ENCODE measurements around the gene AFF2.

The AFF2 gene

DNA sequence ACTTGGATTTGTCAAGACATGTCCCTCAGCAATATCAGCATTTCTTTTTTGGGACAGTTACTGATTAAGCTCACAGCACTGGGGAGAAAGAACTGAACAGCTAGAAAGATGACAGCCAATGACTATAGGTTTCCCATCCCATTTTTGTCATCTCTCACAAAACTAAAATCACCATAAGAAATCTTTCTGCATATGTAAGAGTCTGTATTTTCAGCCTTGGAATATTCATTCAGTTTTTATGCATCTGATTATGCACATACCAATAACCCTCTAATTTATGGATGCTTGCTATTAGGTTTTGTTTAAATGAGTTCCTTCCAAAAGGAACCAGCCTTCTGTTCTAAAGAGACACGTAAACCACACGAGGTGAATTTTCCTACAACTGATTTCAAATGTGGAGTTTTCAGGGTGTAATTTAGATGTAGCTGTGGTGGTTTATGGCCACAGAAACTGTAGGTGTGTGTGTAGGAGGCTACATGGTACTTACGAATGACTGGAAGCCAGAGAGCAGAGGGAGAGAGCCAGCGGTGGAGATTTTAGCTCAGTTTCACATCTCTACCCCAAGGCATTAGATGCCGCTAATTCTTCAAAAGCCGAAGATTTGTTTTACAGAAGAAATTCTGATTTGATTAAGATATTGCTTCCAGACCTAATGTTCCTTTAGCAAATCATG lies 55.3 kb downstream of the AFF2 start:
- Histone ChIP-seq H3K27me3 (ENCODE audit: control insufficient read depth, insufficient read depth, low read length) (no peaks in the 10 kb centered on the region), H3K27ac (ENCODE audit: low read length) (no peak overlapping the region), H3K4me3 (ENCODE audit: low read length) (no peak overlapping the region), H3K4me1 (ENCODE audit: control insufficient read depth, insufficient read depth, low read length) (no peaks in the 10 kb centered on the region), H3K9me3 (ENCODE audit: control insufficient read depth, insufficient read depth, low read length) (no peaks in the 10 kb centered on the region), H3K36me3 (ENCODE audit: control insufficient read depth, insufficient read depth, low read length) (no peaks in the 10 kb centered on the region)
- no CpG with 5 or more reads among the region's 6 CpGs for WGBS (ENCODE audit: insufficient coverage, insufficient read length)
- no peak for DNase-seq (ENCODE audit: low read depth, low spot score)

DNA sequence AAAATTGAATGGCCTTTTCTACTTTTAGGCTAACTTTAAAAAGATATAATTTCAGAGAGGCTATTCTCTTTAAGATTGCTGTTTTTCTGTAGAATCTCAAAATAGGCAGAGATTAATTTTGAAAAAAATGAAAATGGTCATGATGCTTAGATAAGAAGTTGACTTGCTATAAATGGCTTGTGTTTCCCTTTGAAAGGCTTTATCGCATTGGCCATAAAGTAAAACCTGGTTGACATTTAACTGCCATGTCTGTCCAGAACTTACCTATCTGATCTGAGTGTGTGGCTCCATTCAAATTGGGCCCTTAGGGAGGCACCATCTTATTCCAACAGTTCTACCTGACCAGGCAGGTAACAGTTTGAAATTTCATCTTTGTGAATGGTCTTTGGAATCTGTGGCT lies 56.1 kb downstream of the AFF2 start:
- H3K27me3 ChIP-seq (ENCODE audit: control insufficient read depth, insufficient read depth, low read length): no peaks in the 10 kb centered on the region
- no peak overlapping the region for H3K4me3 ChIP-seq (ENCODE audit: low read length)
- no peaks in the 10 kb centered on the region for H3K4me1 ChIP-seq (ENCODE audit: control insufficient read depth, insufficient read depth, low read length)
- DNase-seq (ENCODE audit: low read depth, low spot score): no peak
- H3K36me3 ChIP-seq (ENCODE audit: control insufficient read depth, insufficient read depth, low read length): no peaks in the 10 kb centered on the region
- WGBS (ENCODE audit: insufficient coverage, insufficient read length): no CpG with 5 or more reads among the region's 1 CpG
- H3K9me3 ChIP-seq (ENCODE audit: control insufficient read depth, insufficient read depth, low read length): no peaks in the 10 kb centered on the region
- H3K27ac ChIP-seq (ENCODE audit: low read length): no peak overlapping the region

DNA sequence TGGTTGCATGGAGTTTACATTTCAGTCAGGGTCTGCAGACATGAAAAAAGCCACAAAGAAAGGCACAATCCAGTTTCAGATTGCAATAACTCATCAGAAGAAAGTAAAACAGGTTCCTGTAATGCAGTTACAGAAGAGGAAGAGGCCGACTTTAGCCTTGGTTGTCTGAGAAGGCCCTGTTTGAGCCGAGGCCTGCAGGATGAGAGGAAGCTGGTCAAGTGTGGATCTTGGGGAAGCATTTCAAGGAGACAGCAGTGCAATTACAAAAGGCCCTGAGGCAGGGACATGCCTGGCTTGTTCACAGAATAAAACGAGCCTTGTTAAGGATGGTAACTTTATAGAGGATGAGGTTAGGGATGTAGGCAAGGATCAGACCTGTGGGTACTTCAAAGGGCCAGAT lies 62.4 kb downstream of the AFF2 start:
- Histone ChIP-seq H3K4me3 (ENCODE audit: low read length) (no peak overlapping the region), H3K27ac (ENCODE audit: low read length) (no peak overlapping the region), H3K27me3 (ENCODE audit: control insufficient read depth, insufficient read depth, low read length) (no peaks in the 10 kb centered on the region), H3K4me1 (ENCODE audit: control insufficient read depth, insufficient read depth, low read length) (no peaks in the 10 kb centered on the region), H3K36me3 (ENCODE audit: control insufficient read depth, insufficient read depth, low read length) (no peaks in the 10 kb centered on the region), H3K9me3 (ENCODE audit: control insufficient read depth, insufficient read depth, low read length) (no peaks in the 10 kb centered on the region)
- no CpG with 5 or more reads among the region's 3 CpGs for WGBS (ENCODE audit: insufficient coverage, insufficient read length)
- DNase-seq (ENCODE audit: low read depth, low spot score): no peak

DNA sequence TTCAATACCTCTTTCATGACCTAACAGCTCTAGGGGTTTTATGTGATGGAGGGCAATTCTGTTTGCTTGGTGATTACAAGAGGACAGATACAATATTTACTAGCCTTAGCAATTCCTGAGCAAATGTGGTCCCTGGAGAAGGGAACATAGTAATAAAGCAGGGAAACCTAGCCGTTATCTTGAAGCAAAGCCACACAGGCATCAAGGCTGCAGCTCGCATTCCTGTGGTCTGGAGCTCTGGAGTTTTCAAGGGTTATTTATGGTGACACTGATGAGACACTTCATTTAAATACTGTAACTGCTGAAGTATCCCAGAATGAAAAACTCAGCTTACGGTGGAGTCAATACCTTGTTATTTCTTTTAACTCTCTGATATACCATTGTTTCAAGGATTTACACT lies 66.8 kb downstream of the AFF2 start:
- Histone ChIP-seq H3K9me3 (ENCODE audit: control insufficient read depth, insufficient read depth, low read length) (no peaks in the 10 kb centered on the region), H3K27me3 (ENCODE audit: control insufficient read depth, insufficient read depth, low read length) (no peaks in the 10 kb centered on the region), H3K36me3 (ENCODE audit: control insufficient read depth, insufficient read depth, low read length) (no peaks in the 10 kb centered on the region), H3K4me3 (ENCODE audit: low read length) (no peak overlapping the region), H3K27ac (ENCODE audit: low read length) (no peak overlapping the region), H3K4me1 (ENCODE audit: control insufficient read depth, insufficient read depth, low read length) (no peaks in the 10 kb centered on the region)
- no peak for DNase-seq (ENCODE audit: low read depth, low spot score)
- WGBS (ENCODE audit: insufficient coverage, insufficient read length): no CpG with 5 or more reads among the region's 3 CpGs

DNA sequence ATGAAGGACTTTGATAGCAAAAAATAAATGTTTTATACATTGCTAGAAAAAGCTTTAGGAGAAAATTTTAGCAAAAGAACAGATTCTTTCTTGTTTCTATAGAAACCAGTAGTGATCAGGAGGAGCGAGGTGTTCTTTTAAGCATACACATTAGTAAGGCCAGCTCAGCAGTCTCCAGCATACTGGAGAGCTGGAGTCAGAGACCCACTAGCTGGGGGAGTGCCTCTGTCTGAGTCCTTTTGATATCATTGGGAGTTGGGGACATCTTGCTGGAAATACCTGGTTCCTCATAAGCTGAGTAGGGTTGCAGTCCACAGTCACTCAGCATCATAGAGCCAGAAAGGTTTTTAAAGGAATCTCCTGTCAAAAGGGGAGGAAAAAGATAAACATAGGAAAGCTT lies 67.4 kb downstream of the AFF2 start:
- Histone ChIP-seq H3K9me3 (ENCODE audit: control insufficient read depth, insufficient read depth, low read length) (no peaks in the 10 kb centered on the region), H3K36me3 (ENCODE audit: control insufficient read depth, insufficient read depth, low read length) (no peaks in the 10 kb centered on the region), H3K4me3 (ENCODE audit: low read length) (no peak overlapping the region), H3K27me3 (ENCODE audit: control insufficient read depth, insufficient read depth, low read length) (no peaks in the 10 kb centered on the region), H3K4me1 (ENCODE audit: control insufficient read depth, insufficient read depth, low read length) (no peaks in the 10 kb centered on the region), H3K27ac (ENCODE audit: low read length) (no peak overlapping the region)
- DNase-seq (ENCODE audit: low read depth, low spot score): no peak
- no CpG with 5 or more reads among the region's 1 CpG for WGBS (ENCODE audit: insufficient coverage, insufficient read length)

DNA sequence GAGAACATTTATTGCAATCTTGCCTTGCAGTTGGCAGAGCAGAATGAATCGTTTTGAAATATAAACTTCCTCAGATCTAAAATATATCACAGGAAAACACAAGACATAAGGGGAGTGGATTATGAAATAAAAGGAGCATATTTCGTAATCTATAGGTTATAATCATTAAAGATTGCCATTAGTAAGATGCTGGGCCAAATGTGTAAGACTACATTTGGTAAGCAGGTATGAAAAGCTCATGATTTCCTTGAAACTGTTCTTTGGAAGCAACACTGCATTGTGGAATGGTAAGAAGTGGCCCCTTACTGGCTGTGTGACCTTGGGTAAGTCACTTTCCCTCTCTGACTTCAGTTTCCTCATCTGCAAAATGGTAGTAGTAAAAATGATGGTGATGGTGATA lies 68.3 kb downstream of the AFF2 start:
- Histone ChIP-seq H3K27ac (ENCODE audit: low read length) (no peak overlapping the region), H3K4me1 (ENCODE audit: control insufficient read depth, insufficient read depth, low read length) (no peaks in the 10 kb centered on the region), H3K27me3 (ENCODE audit: control insufficient read depth, insufficient read depth, low read length) (no peaks in the 10 kb centered on the region), H3K4me3 (ENCODE audit: low read length) (no peak overlapping the region), H3K9me3 (ENCODE audit: control insufficient read depth, insufficient read depth, low read length) (no peaks in the 10 kb centered on the region), H3K36me3 (ENCODE audit: control insufficient read depth, insufficient read depth, low read length) (no peaks in the 10 kb centered on the region)
- no peak for DNase-seq (ENCODE audit: low read depth, low spot score)
- WGBS (ENCODE audit: insufficient coverage, insufficient read length): no CpG with 5 or more reads among the region's 2 CpGs

DNA sequence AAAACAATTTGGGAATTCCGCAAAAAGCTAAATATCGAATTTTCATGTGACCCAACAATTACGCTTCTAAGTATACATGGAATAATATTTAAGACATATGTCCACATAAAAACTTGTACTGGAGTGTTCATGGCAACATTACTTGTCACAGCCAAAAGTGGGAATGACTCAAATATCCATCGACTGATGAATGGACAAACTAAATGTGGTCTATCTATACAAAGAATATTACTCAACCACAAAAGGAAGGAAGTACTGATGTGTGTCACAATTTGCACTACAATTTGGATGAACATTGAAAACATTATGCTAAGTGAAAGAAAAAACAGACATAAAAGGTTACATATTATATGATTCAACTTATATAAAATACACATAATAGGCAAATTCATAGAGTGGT lies 71.9 kb downstream of the AFF2 start:
- H3K9me3 ChIP-seq (ENCODE audit: control insufficient read depth, insufficient read depth, low read length): no peaks in the 10 kb centered on the region
- H3K4me1 ChIP-seq (ENCODE audit: control insufficient read depth, insufficient read depth, low read length): no peaks in the 10 kb centered on the region
- H3K4me3 ChIP-seq (ENCODE audit: low read length): no peak overlapping the region
- DNase-seq (ENCODE audit: low read depth, low spot score): no peak
- no peak overlapping the region for H3K27ac ChIP-seq (ENCODE audit: low read length)
- H3K27me3 ChIP-seq (ENCODE audit: control insufficient read depth, insufficient read depth, low read length): no peaks in the 10 kb centered on the region
- no peaks in the 10 kb centered on the region for H3K36me3 ChIP-seq (ENCODE audit: control insufficient read depth, insufficient read depth, low read length)
- WGBS (ENCODE audit: insufficient coverage, insufficient read length): no CpG with 5 or more reads among the region's 4 CpGs

DNA sequence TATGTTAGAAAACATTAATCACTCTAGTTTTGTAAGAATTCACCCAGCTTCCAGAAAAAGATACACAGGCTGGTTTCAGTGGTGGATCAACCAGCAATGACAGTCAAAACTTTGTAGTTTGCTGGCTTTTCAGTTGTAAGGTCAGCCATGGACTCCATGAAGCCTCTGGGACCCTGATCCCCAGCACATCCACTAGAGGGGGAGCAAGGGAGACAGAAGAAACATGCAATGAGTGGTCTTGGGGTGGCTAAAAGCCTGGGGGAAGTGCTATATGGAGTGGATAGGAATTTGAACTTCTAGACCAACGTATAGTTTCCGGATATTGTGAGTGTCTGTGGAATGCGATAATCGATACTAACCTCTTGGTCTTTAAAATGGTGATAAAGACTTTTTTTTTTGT lies 72.7 kb downstream of the AFF2 start:
- H3K9me3 ChIP-seq (ENCODE audit: control insufficient read depth, insufficient read depth, low read length): no peaks in the 10 kb centered on the region
- no peak for DNase-seq (ENCODE audit: low read depth, low spot score)
- no CpG with 5 or more reads among the region's 4 CpGs for WGBS (ENCODE audit: insufficient coverage, insufficient read length)
- H3K4me1 ChIP-seq (ENCODE audit: control insufficient read depth, insufficient read depth, low read length): no peaks in the 10 kb centered on the region
- H3K27ac ChIP-seq (ENCODE audit: low read length): no peak overlapping the region
- H3K36me3 ChIP-seq (ENCODE audit: control insufficient read depth, insufficient read depth, low read length): no peaks in the 10 kb centered on the region
- no peak overlapping the region for H3K4me3 ChIP-seq (ENCODE audit: low read length)
- no peaks in the 10 kb centered on the region for H3K27me3 ChIP-seq (ENCODE audit: control insufficient read depth, insufficient read depth, low read length)

DNA sequence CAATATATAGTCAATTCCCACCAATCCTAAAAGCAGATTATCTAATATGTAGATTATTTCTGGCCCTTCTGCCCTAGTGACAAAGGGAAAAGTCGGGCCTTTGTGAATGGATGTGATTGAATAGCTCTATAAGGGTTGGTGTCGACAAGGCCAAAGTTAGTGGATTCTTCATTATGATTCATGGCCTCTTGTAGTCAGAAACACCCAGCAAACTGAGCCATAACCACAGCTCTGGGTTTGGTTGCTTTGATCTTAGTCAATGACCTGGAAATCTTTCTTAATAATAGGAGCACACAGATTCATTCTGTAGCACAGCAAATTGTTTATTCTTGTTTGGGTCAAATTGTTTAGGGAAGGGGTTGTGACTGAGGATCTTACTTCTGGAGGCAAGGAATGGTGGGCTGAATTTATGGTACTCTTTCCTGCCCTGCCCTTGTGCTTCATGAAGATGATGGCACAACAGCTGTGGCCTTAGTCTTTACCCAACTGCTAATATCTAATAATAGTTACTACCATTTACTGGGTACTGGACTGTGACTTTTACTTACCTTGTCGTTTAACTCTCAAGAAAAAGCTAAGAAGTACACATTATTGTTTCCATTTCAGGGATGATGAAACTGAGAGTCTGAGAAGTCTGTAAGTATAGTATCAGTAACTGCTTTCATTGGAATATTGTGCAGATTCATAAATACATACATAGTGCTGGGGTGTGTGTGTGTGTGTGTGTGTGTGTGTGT lies 74.0 kb downstream of the AFF2 start:
- Histone ChIP-seq H3K4me3 (ENCODE audit: low read length) (no peak overlapping the region), H3K36me3 (ENCODE audit: control insufficient read depth, insufficient read depth, low read length) (no peaks in the 10 kb centered on the region), H3K9me3 (ENCODE audit: control insufficient read depth, insufficient read depth, low read length) (no peaks in the 10 kb centered on the region), H3K27me3 (ENCODE audit: control insufficient read depth, insufficient read depth, low read length) (no peaks in the 10 kb centered on the region), H3K4me1 (ENCODE audit: control insufficient read depth, insufficient read depth, low read length) (no peaks in the 10 kb centered on the region), H3K27ac (ENCODE audit: low read length) (no peak overlapping the region)
- DNase-seq (ENCODE audit: low read depth, low spot score): no peak
- WGBS (ENCODE audit: insufficient coverage, insufficient read length): no CpG with 5 or more reads among the region's 3 CpGs

DNA sequence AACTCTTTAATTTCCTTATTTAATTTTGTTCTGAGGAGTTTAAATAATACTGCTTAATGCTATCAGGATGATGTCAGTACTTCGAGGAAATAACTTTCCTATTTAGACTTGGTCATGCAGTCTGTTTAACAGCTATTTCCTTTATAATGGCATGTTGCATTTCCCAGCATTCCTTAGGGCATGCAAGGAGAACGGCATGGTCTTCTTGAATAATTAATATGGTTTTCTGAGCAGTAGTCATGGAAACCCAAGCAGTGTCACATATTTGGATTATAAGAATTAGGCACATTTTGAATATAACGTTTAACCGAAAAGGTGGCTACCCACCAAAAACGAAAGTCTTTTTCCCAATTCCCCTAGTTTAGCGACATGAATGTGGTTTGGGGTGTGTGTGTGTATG lies 76.0 kb downstream of the AFF2 start:
- no peak overlapping the region for H3K27ac ChIP-seq (ENCODE audit: low read length)

DNA sequence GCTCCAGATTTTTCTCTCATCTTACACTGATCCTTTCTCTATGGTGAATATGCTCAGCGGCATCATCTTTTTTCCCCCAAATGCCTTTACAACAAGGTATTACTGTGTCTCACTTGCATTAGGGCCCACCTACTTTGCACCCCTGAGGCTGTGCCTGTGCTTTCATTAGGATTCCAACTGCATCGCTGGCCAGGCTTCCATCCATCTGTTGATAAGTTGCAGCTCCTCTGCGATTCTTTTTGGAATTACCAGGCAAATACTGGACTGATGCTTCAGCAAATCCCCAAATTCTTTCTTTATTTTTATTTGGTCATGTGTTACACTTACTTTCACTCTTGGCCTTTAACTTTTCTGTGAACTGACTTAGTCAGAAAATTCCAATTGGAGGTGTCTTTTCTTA lies 77.3 kb downstream of the AFF2 start:
- H3K27ac ChIP-seq (ENCODE audit: low read length): no peak overlapping the region
- no peaks in the 10 kb centered on the region for H3K27me3 ChIP-seq (ENCODE audit: control insufficient read depth, insufficient read depth, low read length)
- no CpG with 5 or more reads among the region's 3 CpGs for WGBS (ENCODE audit: insufficient coverage, insufficient read length)
- H3K4me3 ChIP-seq (ENCODE audit: low read length): no peak overlapping the region
- H3K9me3 ChIP-seq (ENCODE audit: control insufficient read depth, insufficient read depth, low read length): no peaks in the 10 kb centered on the region
- no peaks in the 10 kb centered on the region for H3K36me3 ChIP-seq (ENCODE audit: control insufficient read depth, insufficient read depth, low read length)
- no peaks in the 10 kb centered on the region for H3K4me1 ChIP-seq (ENCODE audit: control insufficient read depth, insufficient read depth, low read length)
- DNase-seq (ENCODE audit: low read depth, low spot score): no peak

More for the DNA sequence above, 76.0 kb downstream of the AFF2 start:
- DNase-seq (ENCODE audit: low read depth, low spot score): no peak
- WGBS (ENCODE audit: insufficient coverage, insufficient read length): no CpG with 5 or more reads among the region's 6 CpGs
- H3K27me3 ChIP-seq (ENCODE audit: control insufficient read depth, insufficient read depth, low read length): no peaks in the 10 kb centered on the region
- H3K9me3 ChIP-seq (ENCODE audit: control insufficient read depth, insufficient read depth, low read length): no peaks in the 10 kb centered on the region
- no peaks in the 10 kb centered on the region for H3K36me3 ChIP-seq (ENCODE audit: control insufficient read depth, insufficient read depth, low read length)
- no peaks in the 10 kb centered on the region for H3K4me1 ChIP-seq (ENCODE audit: control insufficient read depth, insufficient read depth, low read length)
- H3K4me3 ChIP-seq (ENCODE audit: low read length): no peak overlapping the region
